H9 (cell line): ENCODE results near the gene NT5DC1. TPM values are rescaled to one million over a fixed set of nuclear protein-coding genes. Genes with fewer than 3 reads are reported as not detected.

Experiments used
- DNase-seq: peaks from one replicate; pipeline ENCODE4 v3.0.0-alpha.2; 2017
- H2AFZ ChIP-seq: one replicate; pipeline ENCODE4 v1.6.1; 2013; ENCODE audit warnings: mild to moderate bottlenecking, low read length, control low read depth, moderate library complexity
- H2AK5ac ChIP-seq: 2 replicates; pipeline ENCODE4 v1.6.1; 2013; ENCODE audit warnings: low read length, control low read depth, mixed read lengths; ENCODE audit not compliant: insufficient read length
- H2BK120ac ChIP-seq: one replicate; pipeline ENCODE4 v1.6.1; 2013; ENCODE audit warnings: low read depth, mild to moderate bottlenecking, low read length, control low read depth, inconsistent platforms; ENCODE audit not compliant: poor library complexity, severe bottlenecking
- H2BK12ac ChIP-seq: 2 replicates; pipeline ENCODE4 v1.6.1; 2013; ENCODE audit warnings: low read length, control low read depth, mixed read lengths, low read depth; ENCODE audit not compliant: insufficient read length
- H2BK15ac ChIP-seq: 2 replicates; pipeline ENCODE4 v1.6.1; 2013; ENCODE audit warnings: low read depth, low read length, control low read depth
- H2BK20ac ChIP-seq: one replicate; pipeline ENCODE4 v1.6.1; 2013; ENCODE audit warnings: low read depth, mild to moderate bottlenecking, low read length, control low read depth, inconsistent platforms; ENCODE audit not compliant: poor library complexity, severe bottlenecking
- H2BK5ac ChIP-seq: 2 replicates; pipeline ENCODE4 v1.6.1; 2013; ENCODE audit warnings: low read length, control low read depth, mixed read lengths; ENCODE audit not compliant: insufficient read length
- H3K14ac ChIP-seq: 2 replicates; pipeline ENCODE4 v1.6.1; 2013; ENCODE audit warnings: low read length, control low read depth; ENCODE audit not compliant: insufficient read depth
- H3K18ac ChIP-seq: 2 replicates; pipeline ENCODE4 v1.6.1; 2013; ENCODE audit warnings: low read depth, mild to moderate bottlenecking, mixed read lengths, low read length, control low read depth; ENCODE audit not compliant: insufficient read length
- H3K23ac ChIP-seq: 2 replicates; pipeline ENCODE4 v1.6.1; 2013; ENCODE audit warnings: low read length, control low read depth, mixed read lengths, low read depth; ENCODE audit not compliant: insufficient read length
- H3K23me2 ChIP-seq: 2 replicates; pipeline ENCODE4 v1.6.1; 2013; ENCODE audit warnings: low read depth, mild to moderate bottlenecking, mixed read lengths, low read length, control low read depth; ENCODE audit not compliant: insufficient read length, poor library complexity, severe bottlenecking
- H3K27ac ChIP-seq: 2 replicates; pipeline ENCODE4 v1.5.1; 2013; ENCODE audit warnings: low read length, control low read depth, mixed read lengths, low read depth; ENCODE audit not compliant: insufficient read length
- H3K27me3 ChIP-seq: 2 replicates; pipeline ENCODE4 v1.6.1; 2013; ENCODE audit warnings: low read length, control low read depth, inconsistent platforms; ENCODE audit not compliant: insufficient read depth
- H3K4ac ChIP-seq: 2 replicates; pipeline ENCODE4 v1.6.1; 2013; ENCODE audit warnings: low read depth, mild to moderate bottlenecking, control low read depth, inconsistent platforms, low read length, moderate library complexity
- H3K4me1 ChIP-seq: 2 replicates; pipeline ENCODE4 v1.6.1; 2013; ENCODE audit warnings: low read length, control low read depth, inconsistent platforms; ENCODE audit not compliant: insufficient read depth
- H3K4me2 ChIP-seq: 2 replicates; pipeline ENCODE4 v1.6.1; 2013; ENCODE audit warnings: low read length, control low read depth, mixed read lengths; ENCODE audit not compliant: insufficient read length, insufficient read depth
- H3K56ac ChIP-seq: 2 replicates; pipeline ENCODE4 v1.6.1; 2013; ENCODE audit warnings: low read depth, mild to moderate bottlenecking, mixed read lengths, low read length, control low read depth; ENCODE audit not compliant: insufficient read length
- H3K79me1 ChIP-seq: 2 replicates; pipeline ENCODE4 v1.6.1; 2013; ENCODE audit warnings: low read depth, mild to moderate bottlenecking, moderate library complexity, low read length, control low read depth, inconsistent platforms; ENCODE audit not compliant: insufficient read depth, poor library complexity, severe bottlenecking
- H3K79me2 ChIP-seq: 2 replicates; pipeline ENCODE4 v1.6.1; 2013; ENCODE audit warnings: low read length, control low read depth, inconsistent platforms; ENCODE audit not compliant: insufficient read depth
- H3K9ac ChIP-seq: 2 replicates; pipeline ENCODE4 v1.6.1; 2013; ENCODE audit warnings: low read length, control low read depth, mixed read lengths; ENCODE audit not compliant: insufficient read length; ENCODE audit errors: extremely low read depth
- H3K9me3 ChIP-seq: one replicate; pipeline ENCODE4 v1.6.1; 2013; ENCODE audit warnings: low read depth, low read length, inconsistent platforms; ENCODE audit not compliant: control insufficient read depth
- H3T11ph ChIP-seq: one replicate; pipeline ENCODE4 v1.6.1; 2013; ENCODE audit warnings: mild to moderate bottlenecking, low read length, control low read depth, inconsistent platforms
- H4K20me1 ChIP-seq: one replicate; pipeline ENCODE4 v1.6.1; 2013; ENCODE audit not compliant: control insufficient read depth, insufficient read length, insufficient read depth
- H4K5ac ChIP-seq: 2 replicates; pipeline ENCODE4 v1.6.1; 2013; ENCODE audit warnings: low read depth, mild to moderate bottlenecking, mixed read lengths, low read length, control low read depth; ENCODE audit not compliant: insufficient read length
- H4K8ac ChIP-seq: replicated peaks from 2 replicates; pipeline ENCODE4 v1.6.1; 2013; ENCODE audit warnings: low read length, control low read depth, mixed read lengths, low read depth; ENCODE audit not compliant: insufficient read length
- H4K91ac ChIP-seq: 2 replicates; pipeline ENCODE4 v1.6.1; 2013; ENCODE audit warnings: low read depth, mild to moderate bottlenecking, moderate library complexity, mixed read lengths, low read length, control low read depth; ENCODE audit not compliant: insufficient read length
- H3K27ac Mint-ChIP-seq, 3 experiments: 2 replicates in 2 of 3; 3 replicates in 1 of 3; pipeline ENCODE4 v1.8.0; 2020 to 2021; ENCODE audit warnings: mixed read lengths in 3 of 3, mild to moderate bottlenecking in 1 of 3, moderate library complexity in 1 of 3
- H3K27me3 Mint-ChIP-seq: 2 replicates; pipeline ENCODE4 v1.8.0; 2021; ENCODE audit warnings: low read depth, mild to moderate bottlenecking, moderate library complexity, mixed read lengths
- H3K36me3 Mint-ChIP-seq, 3 experiments: 2 replicates in 2 of 3; 3 replicates in 1 of 3; pipeline ENCODE4 v1.8.0; 2020 to 2021; ENCODE audit warnings: low read depth in 3 of 3, mixed read lengths in 3 of 3; ENCODE audit not compliant: insufficient read depth in 1 of 3
- H3K4me1 Mint-ChIP-seq, 2 experiments: 2 replicates each; pipeline ENCODE4 v1.8.0; 2020; ENCODE audit warnings: mixed read lengths in 2 of 2
- H3K4me3 Mint-ChIP-seq, 2 experiments: 2 replicates in 1 of 2; 3 replicates in 1 of 2; pipeline ENCODE4 v1.8.0; 2020 to 2021; ENCODE audit warnings: mild to moderate bottlenecking in 2 of 2, mixed read lengths in 2 of 2, moderate library complexity in 1 of 2
- H3K9me3 Mint-ChIP-seq, 2 experiments: 2 replicates in 1 of 2; 3 replicates in 1 of 2; pipeline ENCODE4 v1.8.0; 2020; ENCODE audit warnings: mild to moderate bottlenecking in 2 of 2, mixed read lengths in 2 of 2, moderate library complexity in 1 of 2
- CTCF ChIP-seq: fragments of 200-600 bp; sonication (generic); conservative IDR thresholded peaks from 3 replicates; pipeline ENCODE4 v1.8.0; 2021; ENCODE audit warnings: antibody characterized with exemption, mild to moderate bottlenecking
- WGBS: extraction: QIAGEN DNeasy Blood & Tissue Kit; methylation state at CpG from one replicate; pipeline ENCODE4 v1.1.7; 2013; ENCODE audit warnings: missing lambda C conversion rate, low lambda C conversion rate, mixed read lengths; ENCODE audit not compliant: insufficient read length; ENCODE audit errors: extremely low coverage; 5-methylcytosine and 5-hydroxymethylcytosine counted together
- total RNA-seq: library from RNA; stranded (reverse); gene quantifications from 2 replicates; pipeline ENCODE4 v1.2.1, GENCODE V29; 2021

Gene NT5DC1
- total RNA-seq, 1 experiment from 2014 or later = 64.9 TPM

GRCh38 chr6:116113386-116113785, 12.7 kb downstream of the NT5DC1 start:
- no peak overlapping the region for H4K5ac ChIP-seq
- peaks cover 16 to 19% of the 10 kb centered on the region in 2 experiments for H3K4me1 Mint-ChIP-seq
- no peaks in the 10 kb centered on the region for H3K23me2 ChIP-seq
- H4K91ac ChIP-seq = no peak overlapping the region
- no peak overlapping the region for H2BK5ac ChIP-seq
- no peak for TF ChIP-seq CTCF
- H2BK120ac ChIP-seq = no peak overlapping the region
- H3K9me3 ChIP-seq = no peaks in the 10 kb centered on the region
- H3K27me3 Mint-ChIP-seq = no peaks in the 10 kb centered on the region
- no peak overlapping the region for H3K9ac ChIP-seq
- no peak overlapping the region for H3K14ac ChIP-seq
- H2BK20ac ChIP-seq = no peak overlapping the region
- no peak overlapping the region for H3K27ac Mint-ChIP-seq
- no peak overlapping the region for H3T11ph ChIP-seq
- H3K56ac ChIP-seq = no peak overlapping the region
- no peak overlapping the region for H2BK15ac ChIP-seq
- H3K4ac ChIP-seq = no peak overlapping the region
- no peak overlapping the region for H3K4me2 ChIP-seq
- no peaks in the 10 kb centered on the region for H3K79me2 ChIP-seq
- H3K27me3 ChIP-seq = no peaks in the 10 kb centered on the region
- H3K4me1 ChIP-seq = no peaks in the 10 kb centered on the region; the same call in 1 of the 2 replicates
- no peak overlapping the region for H3K27ac ChIP-seq
- H4K8ac ChIP-seq = no peak overlapping the region
- H2AFZ ChIP-seq = no peak overlapping the region
- H2BK12ac ChIP-seq = no peak overlapping the region
- no peaks in the 10 kb centered on the region for H3K9me3 Mint-ChIP-seq
- H3K18ac ChIP-seq = no peak overlapping the region
- H3K4me3 Mint-ChIP-seq = no peak overlapping the region
- no peak overlapping the region for H3K23ac ChIP-seq
- no peaks in the 10 kb centered on the region for H4K20me1 ChIP-seq
- no peaks in the 10 kb centered on the region for H3K79me1 ChIP-seq
- peaks cover 26 to 65% (median 54%) of the 10 kb centered on the region in 3 experiments; a peak in 6 of 7 replicates for H3K36me3 Mint-ChIP-seq
- DNase-seq = no peak
- no peak overlapping the region for H2AK5ac ChIP-seq
- WGBS = no CpG with 5 or more reads among the region's 2 CpGs
